T-helper 1 cell treated with Interleukin-12 subunit alpha and Interleukin-12 subunit beta and Interleukin-4 antibody, amounts not matched to agents 30 ng/mL and 1 ng/mL, for 36 hours (primary cell): ENCODE data around the gene ANKMY1. TPM values are rescaled to one million over a fixed set of nuclear protein-coding genes. Genes with fewer than 3 reads are reported as not detected.

ENCODE experiments used
- intact Hi-C: fragments of 100-400 bp; cut with micrococcal nuclease; formaldehyde crosslinking; loops from one replicate; pipeline ENCODE4 v1.15.1; 2024
- total RNA-seq: library from RNA; stranded (reverse); gene quantifications from 2 replicates; pipeline ENCODE4 v1.2.3, GENCODE V29; 2022

Gene ANKMY1
- total RNA-seq, 1 donor from 2014 or later, result 33.0 TPM

DNA sequence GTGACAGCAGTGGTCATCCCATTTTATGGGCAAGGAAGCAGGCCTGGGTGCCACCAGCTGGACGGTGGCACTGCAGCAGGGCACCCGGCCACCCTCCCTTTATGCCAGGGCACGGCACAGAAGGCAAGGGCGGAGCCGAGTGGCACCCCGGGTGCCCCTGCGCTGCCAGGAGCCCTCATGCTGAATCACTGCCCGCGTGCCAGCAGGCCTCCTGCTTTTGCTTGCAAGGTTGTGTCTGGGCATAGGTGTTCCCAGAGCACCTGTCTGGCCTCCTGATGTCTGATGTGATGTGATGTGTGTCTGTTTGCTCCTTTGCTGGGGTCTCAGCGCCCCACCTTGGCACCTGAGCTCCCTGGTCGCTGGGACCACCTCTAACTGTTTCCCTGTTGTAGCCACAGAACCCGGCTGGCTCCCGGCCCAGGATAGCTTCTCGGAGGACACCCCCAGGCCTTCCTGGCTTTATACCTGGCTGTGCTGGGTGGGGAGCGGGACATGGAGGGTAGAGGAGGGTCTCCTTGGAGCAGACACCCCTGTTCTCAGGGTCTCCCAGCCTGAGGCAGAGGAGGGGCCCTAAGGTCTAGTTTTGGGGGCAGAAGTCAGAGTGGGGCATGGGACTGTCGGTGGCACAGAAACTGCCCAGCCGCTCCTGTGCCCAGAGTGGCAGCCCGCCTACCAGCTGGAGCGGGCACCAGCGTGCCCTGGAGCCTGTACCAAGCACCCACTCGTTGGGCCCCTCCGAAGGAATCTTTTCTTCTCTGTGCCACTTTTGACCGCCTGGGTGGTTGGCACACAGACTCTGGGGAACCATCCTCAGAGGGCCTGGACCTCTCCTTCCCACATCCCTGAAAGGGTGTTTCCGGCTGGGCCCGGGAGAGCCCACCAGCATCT, 118.7 kb downstream of the ANKMY1 start:
- intact Hi-C loops, result loop anchor here (1.0 to 10.0 kb wide), 6 partner anchors 206 to 1263 kb away; partner anchors contain the start of genes COPS9, ING5 and NDUFA10

DNA sequence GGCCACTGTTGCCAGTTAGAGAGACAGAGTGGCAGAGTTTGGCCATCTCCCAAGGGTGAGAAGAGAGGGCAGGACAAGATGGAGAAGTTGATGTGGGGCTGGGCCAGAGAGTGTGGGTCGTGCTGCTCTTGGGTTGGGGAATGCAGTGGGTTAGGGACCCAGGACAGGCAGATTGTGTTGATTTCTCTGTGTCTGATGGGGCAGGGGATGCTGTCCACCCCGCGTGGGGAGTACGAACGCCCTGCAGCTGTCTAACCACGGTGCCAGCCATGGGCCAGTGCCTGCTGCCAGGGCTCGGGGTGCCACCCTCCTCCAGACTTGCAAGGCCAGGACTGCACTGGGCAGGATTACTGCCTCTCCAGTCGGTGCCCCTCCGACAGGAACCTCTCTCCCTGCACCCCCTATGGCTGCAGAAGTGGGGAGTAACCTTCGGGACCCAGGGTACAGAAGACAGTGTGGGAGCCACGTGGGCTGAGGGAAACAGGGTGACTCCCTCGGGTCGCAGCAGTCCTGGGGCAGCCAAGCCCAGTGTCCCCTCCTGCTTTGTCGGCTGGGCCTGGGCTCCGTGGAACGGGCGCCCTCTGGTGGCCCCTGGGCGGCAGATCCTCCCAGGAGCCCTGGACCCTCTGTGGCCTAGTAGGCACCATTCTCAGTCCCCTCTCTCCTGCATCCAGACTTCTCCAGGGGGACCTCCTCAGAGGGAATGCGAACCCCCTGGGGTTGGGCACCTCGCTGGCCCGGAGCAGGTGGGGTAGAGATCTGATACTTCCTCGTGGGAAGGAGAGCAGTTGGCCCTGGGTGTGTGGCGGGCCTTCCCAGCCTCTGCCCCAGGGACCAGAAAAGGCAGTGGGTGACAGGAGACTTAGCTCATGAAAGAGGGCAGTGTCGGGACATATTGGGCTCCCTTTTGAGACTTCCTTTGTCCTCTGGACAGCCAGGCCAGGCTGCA, 119.7 kb downstream of the ANKMY1 start:
- intact Hi-C loops, result loop anchor here (1.0 to 10.0 kb wide), 6 partner anchors 205 to 1264 kb away; partner anchors contain the start of genes COPS9, ING5 and NDUFA10

DNA sequence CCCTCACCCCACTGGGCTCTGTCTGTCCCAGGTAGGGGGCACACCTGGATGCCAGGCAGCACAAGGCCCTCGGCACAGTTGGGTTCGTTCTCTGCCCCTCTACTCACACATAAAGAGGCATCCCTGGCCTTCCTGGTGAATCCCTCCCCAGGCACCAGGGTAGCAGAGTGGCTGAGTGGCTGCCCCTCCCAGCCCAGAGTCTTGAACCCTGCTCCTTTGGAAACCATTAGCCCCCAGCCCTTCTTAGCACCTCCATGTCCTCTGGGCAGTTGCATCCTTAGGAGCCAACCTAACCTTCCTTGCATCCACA, 120.3 kb downstream of the ANKMY1 start:
- intact Hi-C loops, result loop anchor here (5.0 to 10.0 kb wide), 4 partner anchors 300 to 1265 kb away; partner anchors contain the start of genes COPS9, ING5 and NDUFA10

DNA sequence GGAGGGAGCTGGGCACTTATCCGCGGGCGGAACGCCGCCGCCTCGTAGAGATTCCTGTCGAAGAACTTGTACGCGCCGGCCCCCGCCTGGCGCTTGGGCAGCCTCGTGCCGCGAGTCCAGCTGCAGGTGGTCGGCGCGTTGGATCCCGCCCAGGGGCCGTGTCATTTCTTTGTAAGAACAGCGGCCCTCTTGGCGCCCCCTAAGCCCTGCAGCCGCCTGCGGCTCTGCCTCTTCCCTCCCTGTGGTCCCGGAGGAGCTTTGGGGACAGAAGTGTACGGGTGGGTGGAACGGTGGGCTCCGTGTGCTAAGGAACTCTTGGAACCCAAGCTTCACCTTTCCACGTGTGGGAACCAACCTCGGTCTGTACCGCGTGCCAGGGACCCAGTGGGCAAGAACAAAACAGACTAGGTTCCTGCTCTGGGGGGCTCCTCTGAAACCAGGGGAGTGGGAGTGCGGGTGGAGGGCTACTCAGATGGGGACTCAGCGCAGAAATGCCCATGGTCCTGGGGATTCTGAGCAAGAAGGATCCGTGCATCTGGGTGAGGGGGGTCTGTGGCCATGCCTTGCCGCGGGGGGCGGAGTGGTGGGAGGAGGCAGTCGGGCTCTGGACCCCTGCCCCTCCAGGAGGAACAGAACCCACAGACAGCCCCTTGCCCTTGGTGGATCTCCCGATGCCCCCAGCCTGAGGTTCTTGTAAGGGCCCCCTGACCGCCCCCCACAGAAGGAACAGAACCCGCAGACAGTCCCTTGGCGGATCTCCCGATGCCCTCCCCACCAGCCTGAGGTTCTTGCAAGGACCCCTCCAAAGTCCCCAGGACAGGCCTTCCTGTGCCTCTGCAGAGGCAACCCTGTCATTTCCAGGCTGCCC, 120.9 kb downstream of the ANKMY1 start:
- intact Hi-C loops, result loop anchor here (5.0 to 10.0 kb wide), 4 partner anchors 300 to 1265 kb away; partner anchors contain the start of genes COPS9, ING5 and NDUFA10

DNA sequence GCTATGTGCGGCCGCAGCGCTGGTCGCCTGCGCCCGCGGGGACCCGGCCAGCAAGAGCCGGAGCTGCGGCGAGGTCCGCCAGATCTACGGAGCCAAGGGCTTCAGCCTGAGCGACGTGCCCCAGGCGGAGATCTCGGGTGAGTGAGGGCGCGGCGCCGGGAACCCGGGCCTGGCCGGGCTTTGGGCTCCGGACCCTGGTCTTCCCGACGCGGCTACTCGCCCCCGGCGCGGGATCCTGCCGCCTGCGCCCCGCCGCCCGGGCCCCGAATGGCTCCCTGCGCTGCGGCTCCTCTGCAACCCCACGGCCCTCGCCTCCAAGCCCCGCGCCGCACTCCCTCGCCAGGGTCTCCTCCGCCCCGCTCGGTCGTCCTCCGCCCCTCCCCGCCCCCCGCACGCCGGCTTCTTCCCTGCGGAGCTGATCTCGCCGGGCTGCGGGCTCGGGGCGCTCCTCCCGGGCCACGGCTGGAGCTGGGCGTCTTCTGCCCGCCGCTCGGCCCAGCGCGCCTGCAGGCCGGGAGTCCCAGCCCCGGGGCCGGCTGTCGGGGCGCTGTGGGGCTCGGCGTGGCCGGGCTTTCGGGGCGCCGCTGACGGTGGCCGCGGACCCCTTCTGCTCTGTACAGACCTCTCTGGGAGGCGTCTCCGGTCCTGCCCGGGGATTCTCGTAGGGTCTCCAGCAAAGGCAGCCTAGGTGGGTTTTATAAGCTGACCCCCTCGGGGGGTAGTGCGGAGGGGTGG, 121.7 kb downstream of the ANKMY1 start:
- intact Hi-C loops, result loop anchor here (1.0 to 10.0 kb wide), 7 partner anchors 131 to 1266 kb away; partner anchors contain the start of genes COPS9, ING5, NDUFA10 and STK25

DNA sequence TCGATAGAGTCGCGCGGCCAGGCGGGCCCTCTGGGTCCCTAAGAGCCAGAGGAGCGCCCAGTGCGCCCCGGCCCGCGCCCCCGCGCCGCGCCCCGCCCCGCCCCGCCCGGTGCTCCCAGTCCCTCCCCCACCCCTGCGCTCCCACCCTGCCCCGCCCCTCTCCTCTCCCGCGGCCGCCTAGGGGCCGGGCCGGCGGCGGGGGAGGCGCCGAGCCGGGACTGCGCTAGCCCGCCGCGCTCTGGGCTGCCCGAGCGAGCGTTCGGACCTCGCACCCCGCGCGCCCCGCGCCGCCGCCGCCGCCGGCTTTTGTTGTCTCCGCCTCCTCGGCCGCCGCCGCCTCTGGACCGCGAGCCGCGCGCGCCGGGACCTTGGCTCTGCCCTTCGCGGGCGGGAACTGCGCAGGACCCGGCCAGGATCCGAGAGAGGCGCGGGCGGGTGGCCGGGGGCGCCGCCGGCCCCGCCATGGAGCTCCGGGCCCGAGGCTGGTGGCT, 122.3 kb downstream of the ANKMY1 start, which contains the start of gene GPC1:
Gene GPC1 (plus strand): TSS at position 207 of the 491 bp plus-strand sequence. CDS start 256 bp downstream, at position 463.
- intact Hi-C loops, result loop anchor here (1.0 to 10.0 kb wide), 7 partner anchors 131 to 1267 kb away; partner anchors contain the start of genes COPS9, ING5, NDUFA10 and STK25

DNA sequence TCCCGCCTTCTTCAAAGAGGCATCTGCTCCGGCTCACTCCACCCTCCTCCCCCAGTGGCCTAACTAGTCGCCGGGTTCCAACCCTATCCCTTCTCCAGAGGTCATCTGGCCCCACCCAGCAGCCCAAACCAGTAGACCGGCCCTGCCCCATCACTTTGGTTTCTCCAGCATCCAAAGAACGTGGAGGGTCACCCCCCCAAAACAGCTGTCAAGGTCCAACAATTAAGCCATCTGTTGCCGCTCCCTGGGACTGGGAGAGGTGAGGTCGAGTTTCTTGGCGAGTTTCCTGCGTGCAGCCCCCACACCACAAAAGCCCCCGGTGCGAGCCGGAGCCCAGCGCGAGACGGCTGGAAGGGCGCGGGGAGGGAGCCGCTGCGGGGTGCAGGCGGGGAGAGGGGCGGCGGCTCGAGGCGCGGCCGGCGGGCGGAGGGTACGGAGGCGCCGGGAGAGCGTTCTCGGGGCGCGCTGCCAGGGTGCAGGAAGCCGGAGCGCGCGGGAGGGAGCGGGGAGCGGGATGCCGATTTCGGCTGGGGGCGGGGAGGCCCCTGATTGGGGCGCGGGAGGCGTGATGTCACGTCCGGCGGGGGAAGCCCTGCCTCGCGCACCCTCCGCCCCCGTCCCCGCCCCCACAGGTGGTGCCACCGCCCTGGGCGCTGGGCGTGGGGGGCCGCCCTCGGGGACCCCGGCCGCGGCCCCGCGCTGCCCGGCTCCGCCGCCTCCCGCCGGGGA, 122.9 kb downstream of the ANKMY1 start:
- intact Hi-C loops, result loop anchor here (1.0 to 10.0 kb wide), 7 partner anchors 132 to 1267 kb away; partner anchors contain the start of genes COPS9, ING5, NDUFA10 and STK25

DNA sequence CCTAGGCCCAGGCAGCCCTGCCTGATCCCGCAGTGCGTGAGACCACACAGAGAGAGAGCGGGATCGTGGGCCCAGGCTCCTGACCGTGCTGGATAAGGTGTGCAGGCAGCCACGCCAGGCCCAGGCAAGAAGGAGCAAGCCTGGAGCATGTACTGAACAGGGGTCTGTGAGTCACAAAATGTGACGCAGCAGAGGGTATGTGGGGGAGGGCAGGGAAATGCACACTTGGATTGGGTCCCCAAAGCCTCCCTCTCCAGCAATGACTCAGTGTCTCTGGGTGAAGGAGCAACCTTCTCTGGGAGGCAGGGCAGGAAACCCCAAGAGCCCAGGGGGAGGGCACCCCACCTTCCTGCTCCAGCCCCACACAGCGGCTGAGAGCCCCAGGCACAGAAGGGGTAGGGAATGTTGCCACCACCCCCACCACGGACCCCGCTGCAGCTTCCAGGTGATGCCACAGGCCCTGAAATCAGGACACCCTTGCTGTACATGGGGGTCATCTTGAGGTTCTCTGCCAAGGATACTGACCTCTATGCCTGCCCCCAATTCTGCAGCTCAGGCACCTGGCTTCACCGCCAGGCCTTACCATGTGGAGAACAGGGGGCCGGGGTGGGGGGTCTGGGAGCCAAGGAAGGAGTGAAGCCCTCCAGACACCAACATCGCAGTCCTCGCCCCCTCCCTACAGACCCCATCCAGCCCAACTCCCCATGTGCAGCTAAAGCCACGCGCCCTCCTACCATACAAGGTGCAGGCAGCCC, 123.6 kb downstream of the ANKMY1 start:
- intact Hi-C loops, result loop anchor here (2.0 to 10.0 kb wide), 4 partner anchors 133 to 1169 kb away; partner anchors contain the start of genes NDUFA10 and STK25

DNA sequence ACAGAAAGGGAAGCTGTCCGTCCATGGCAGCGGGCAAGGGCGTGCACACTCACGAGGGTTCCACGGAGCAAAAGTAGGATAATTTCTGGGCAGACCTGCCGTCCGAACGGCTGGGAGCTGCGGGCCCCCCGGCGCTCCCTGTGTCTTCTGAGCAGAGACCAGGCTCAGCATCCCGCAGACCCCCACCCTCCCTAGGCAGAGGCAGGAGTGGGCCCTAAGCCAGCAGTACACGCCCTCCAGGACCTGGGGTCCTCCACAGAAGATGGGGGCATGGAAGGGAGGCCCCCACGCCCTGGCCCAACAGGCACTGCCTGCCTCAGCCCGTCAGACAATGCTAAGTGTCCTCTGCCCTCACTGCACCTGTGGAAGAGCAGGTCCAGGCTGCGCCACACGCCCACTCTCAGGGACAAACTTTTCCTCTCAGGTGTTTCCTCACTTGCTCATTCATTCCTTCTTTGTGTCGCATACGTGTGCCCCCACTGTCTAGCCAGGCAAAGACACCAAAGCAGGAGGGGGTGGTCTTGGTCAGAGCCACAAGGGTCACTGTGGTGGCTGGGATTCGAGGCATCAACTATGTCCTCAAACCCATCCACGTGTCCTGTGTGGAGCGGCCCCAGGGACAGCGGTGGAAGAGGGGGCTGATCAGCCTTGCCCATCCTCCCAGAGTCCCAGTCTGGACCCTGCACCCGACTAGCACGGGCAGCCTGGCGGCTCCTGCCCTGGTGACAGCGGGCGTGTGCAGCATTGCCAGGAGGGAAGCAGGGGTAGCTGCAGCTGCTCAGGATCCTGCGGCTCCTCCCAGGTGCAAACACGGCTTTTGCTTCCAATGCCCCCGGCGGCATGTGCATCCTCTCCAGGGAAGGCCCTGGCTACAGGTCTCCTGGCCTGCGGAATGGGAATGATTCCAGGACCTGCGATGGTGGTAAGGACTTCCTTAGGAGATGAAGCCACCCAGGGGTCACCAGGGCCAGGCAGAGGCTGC, 124.7 kb downstream of the ANKMY1 start:
- intact Hi-C loops, result loop anchor here (10.0 kb wide), 2 partner anchors 408 to 1168 kb away; partner anchors contain the start of gene NDUFA10

DNA sequence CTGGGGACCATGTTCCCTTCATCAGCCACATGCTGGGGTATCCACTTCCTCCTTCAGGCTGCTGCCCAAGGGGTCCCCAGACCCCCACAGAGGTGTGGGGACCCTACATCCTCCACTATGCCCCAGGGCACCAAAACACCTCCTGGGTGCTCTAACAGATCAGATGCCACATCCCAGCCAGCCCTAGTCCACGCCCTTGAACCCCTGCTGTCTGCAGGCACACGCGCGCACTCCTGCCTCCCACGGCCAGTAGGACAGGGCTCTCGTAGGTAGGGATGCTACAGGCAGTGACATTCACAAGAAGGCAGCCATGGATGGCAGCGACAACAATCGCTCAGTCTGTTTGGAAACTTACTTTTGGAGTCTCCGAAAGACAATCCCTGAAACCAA, 125.4 kb downstream of the ANKMY1 start:
- intact Hi-C loops, result loop anchor here (10.0 kb wide), 2 partner anchors 408 to 1168 kb away; partner anchors contain the start of gene NDUFA10

DNA sequence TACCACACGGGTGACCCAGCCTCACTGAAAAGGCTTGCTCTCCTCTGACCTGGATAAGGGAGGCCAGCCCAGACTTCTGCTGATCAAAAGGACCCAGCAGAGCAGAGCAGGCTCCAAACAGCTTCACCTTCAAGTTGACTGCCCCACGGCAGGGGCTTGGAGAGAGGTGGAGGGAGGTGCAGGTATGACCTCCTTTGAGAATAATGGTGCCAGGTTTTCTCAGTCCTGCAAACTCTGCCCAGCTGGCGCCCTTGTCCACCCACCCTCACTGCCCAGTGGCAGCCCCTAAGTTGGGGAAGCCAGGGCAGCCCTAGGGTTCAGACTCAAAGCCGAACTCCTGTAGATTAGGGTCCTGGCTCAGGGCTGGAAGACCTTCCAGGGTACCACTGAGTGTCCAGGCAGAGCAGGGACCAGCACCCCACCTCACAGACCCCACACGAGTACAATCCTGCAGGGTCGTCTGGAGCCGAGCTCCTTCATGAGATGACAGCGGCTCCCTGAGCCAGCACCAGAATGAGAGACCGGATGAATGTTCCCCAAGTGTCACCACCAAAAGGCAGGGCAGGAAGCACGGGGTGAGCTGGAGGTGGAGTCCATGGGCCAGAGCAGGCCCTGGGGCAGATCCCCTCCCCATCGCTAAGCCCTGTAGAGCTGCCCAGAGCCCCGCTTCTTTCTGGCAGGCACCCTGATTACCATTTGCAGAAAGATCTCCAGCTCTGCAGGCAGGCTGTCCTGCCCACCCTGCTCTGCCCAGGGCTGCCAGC, 125.9 kb downstream of the ANKMY1 start:
- intact Hi-C loops, result loop anchor here (10.0 kb wide), 2 partner anchors 407 to 1167 kb away; partner anchors contain the start of gene NDUFA10

DNA sequence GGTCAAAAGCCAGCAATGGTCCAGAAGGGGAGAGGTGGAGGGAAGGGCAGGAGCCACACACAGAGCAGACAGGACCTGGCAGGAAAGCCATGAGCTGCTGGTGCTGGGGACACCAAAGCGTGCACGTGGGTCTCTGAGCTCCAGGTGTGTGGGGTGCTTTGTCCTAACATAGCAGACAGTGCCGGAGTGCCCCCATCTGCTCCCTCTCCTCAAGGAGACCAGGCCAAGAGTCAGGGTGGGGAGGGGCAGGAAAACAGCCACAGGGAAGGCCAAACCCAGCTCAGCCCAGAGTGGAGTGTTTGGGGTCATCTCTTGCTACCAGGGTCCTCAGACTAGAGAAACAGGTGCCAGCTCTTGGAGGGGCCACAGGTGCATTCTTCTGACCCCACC, 126.5 kb downstream of the ANKMY1 start:
- intact Hi-C loops, result loop anchor here (10.0 kb wide), 2 partner anchors 406 to 1166 kb away; partner anchors contain the start of gene NDUFA10

DNA sequence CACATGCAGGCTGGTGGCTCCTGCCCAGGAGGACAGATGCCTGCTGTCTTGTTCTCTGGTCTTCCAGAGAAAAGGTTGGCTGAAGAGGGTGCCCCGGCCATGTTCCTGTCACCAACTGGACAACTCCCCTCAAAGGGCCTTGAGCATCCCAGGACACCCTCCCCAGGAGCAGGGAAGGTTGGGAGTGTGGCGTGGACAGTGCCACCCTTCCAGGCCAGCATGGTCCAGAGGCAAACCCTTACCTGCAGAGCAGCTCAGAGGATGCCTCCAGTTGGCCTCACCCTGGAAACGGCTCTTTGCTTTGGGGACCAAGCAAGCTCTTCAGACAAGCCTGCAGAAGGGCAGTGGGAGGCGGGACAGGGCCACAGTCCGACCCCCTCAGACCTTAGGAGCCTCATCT, 127.2 kb downstream of the ANKMY1 start:
- intact Hi-C loops, result loop anchor here (10.0 kb wide), 2 partner anchors 406 to 1166 kb away; partner anchors contain the start of gene NDUFA10

DNA sequence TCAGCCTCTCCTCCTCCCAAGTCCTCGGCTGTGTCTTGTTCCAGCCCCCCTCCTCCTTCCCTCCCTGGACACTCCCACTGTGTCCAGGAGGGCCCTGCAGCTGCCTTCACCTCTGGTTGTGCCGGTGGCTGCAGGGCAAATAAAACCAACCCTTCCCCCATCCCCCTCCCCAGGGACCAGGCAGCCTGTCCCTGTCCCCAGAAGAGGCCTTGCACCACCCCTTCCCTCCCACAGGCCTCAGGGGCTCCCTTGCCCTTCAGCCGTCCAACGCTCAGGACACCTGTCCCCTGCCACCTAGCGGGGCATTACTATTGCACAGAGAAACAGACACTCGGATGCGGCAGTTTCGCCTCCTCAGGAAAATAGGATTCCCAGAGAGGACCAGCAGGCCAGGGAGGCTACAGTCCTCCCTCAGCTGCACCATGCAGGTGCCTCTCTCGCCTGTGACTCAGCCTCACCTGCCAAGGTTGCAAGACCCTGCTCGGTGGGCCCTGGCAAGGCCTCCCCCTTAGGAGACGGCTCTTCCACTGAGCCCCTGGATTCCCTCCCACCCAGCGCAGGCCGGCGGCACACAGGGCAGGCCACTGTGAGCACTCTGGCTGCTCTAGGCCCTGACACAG, 127.8 kb downstream of the ANKMY1 start:
- intact Hi-C loops, result loop anchor here (10.0 kb wide), 2 partner anchors 405 to 1165 kb away; partner anchors contain the start of gene NDUFA10
